GM21717 (cell line): ENCODE measurements around the gene UCP2.
A peak's percentile ranks its signal among the peaks of the same experiment; 100 is the strongest.

ENCODE experiments used
- ATAC-seq: cut with Tn5 transposase; IDR thresholded peaks from one replicate; pipeline ENCODE4 v1.9.1; 2021; ENCODE audit warnings: mild to moderate bottlenecking, moderate library complexity; ENCODE audit not compliant: unreplicated experiment

Gene UCP2

GRCh38 chr11:73982595-73982989 is at the start of gene UCP2:
TSS of gene UCP2 (minus strand) at chr11:73982843. CDS start at chr11:73978378, 4,465 bp downstream.
- peak; percentile 47 for ATAC-seq

GRCh38 chr11:74030723-74031676 is 48.4 kb upstream of the UCP2 start:
- no peak for ATAC-seq

GRCh38 chr11:74025467-74026166 is 43.0 kb upstream of the UCP2 start:
- ATAC-seq: no peak

- ATAC-seq: no peak
Measured at GRCh38 chr11:74024261-74025029, 41.8 kb upstream of the UCP2 start.

- ATAC-seq: no peak
Measured at GRCh38 chr11:74023276-74023675, 40.6 kb upstream of the UCP2 start.

- ATAC-seq: no peak
Measured at GRCh38 chr11:74022546-74022945, 39.9 kb upstream of the UCP2 start.

GRCh38 chr11:74021998-74022397 is 39.4 kb upstream of the UCP2 start:
- ATAC-seq: no peak

GRCh38 chr11:74020539-74020938 is 37.9 kb upstream of the UCP2 start:
- peak; percentile 47 for ATAC-seq

- ATAC-seq: no peak
Measured at GRCh38 chr11:74019860-74020259, 37.2 kb upstream of the UCP2 start.

GRCh38 chr11:74019104-74019738 is 36.6 kb upstream of the UCP2 start:
- ATAC-seq: no peak

GRCh38 chr11:74018331-74019005 is 35.8 kb upstream of the UCP2 start:
- no peak for ATAC-seq

- ATAC-seq: no peak
Measured at GRCh38 chr11:74017631-74018030, 35.0 kb upstream of the UCP2 start.

GRCh38 chr11:74015919-74016684 is 33.5 kb upstream of the UCP2 start:
- ATAC-seq: no peak

- no peak for ATAC-seq
Measured at GRCh38 chr11:74014880-74015279, 32.2 kb upstream of the UCP2 start.

- no peak for ATAC-seq
Measured at GRCh38 chr11:74013141-74013540, 30.5 kb upstream of the UCP2 start.

GRCh38 chr11:74012074-74012809 is 29.6 kb upstream of the UCP2 start:
- ATAC-seq: no peak

GRCh38 chr11:74011360-74012073 is 28.9 kb upstream of the UCP2 start:
- ATAC-seq: no peak
